ENCODE data around the gene ARPC5L. TPM values are rescaled to one million over a fixed set of nuclear protein-coding genes. Genes with fewer than 3 reads are reported as not detected.

The ARPC5L gene
- polyA plus RNA-seq, 1 donor: 44.4 TPM

GRCh38 chr9:124878518-124878917 is 16.6 kb downstream of the ARPC5L start:
- Histone ChIP-seq H3K4me3 (ENCODE audit: low read length) (no peak overlapping the region), H3K36me3 (ENCODE audit: control insufficient read depth, insufficient read depth, low read length) (peaks cover 85% of the 10 kb centered on the region), H3K27ac (ENCODE audit: low read length) (no peak overlapping the region), H3K4me1 (ENCODE audit: control insufficient read depth, insufficient read depth, low read length) (no peaks in the 10 kb centered on the region), H3K27me3 (ENCODE audit: control insufficient read depth, insufficient read depth, low read length) (no peaks in the 10 kb centered on the region), H3K9me3 (ENCODE audit: control insufficient read depth, low read depth, low read length) (no peaks in the 10 kb centered on the region)
- WGBS (ENCODE audit: insufficient coverage, low lambda C conversion rate): 80% methylated on average over 1 of the region's 6 CpGs
- DNase-seq: no peak

- H3K27me3 ChIP-seq (ENCODE audit: control insufficient read depth, insufficient read depth, low read length): no peaks in the 10 kb centered on the region
- H3K27ac ChIP-seq (ENCODE audit: low read length): no peak overlapping the region
- 100% methylated on average over 1 of the region's 10 CpGs for WGBS (ENCODE audit: insufficient coverage, low lambda C conversion rate)
- H3K9me3 ChIP-seq (ENCODE audit: control insufficient read depth, low read depth, low read length): no peaks in the 10 kb centered on the region
- H3K4me3 ChIP-seq (ENCODE audit: low read length): no peak overlapping the region
- H3K36me3 ChIP-seq (ENCODE audit: control insufficient read depth, insufficient read depth, low read length): peaks cover 80% of the 10 kb centered on the region
- no peaks in the 10 kb centered on the region for H3K4me1 ChIP-seq (ENCODE audit: control insufficient read depth, insufficient read depth, low read length)
- DNase-seq: no peak
Measured at GRCh38 chr9:124879226-124879625, 17.3 kb downstream of the ARPC5L start.

- WGBS (ENCODE audit: insufficient coverage, low lambda C conversion rate): no CpG with 5 or more reads among the region's 9 CpGs
- DNase-seq: no peak
- H3K9me3 ChIP-seq (ENCODE audit: control insufficient read depth, low read depth, low read length): no peaks in the 10 kb centered on the region
Measured at GRCh38 chr9:124880501-124880900, 18.6 kb downstream of the ARPC5L start.

GRCh38 chr9:124881138-124881743 is 19.3 kb downstream of the ARPC5L start:
- Histone ChIP-seq H3K4me3 (ENCODE audit: low read length) (no peak overlapping the region), H3K27me3 (ENCODE audit: control insufficient read depth, insufficient read depth, low read length) (no peaks in the 10 kb centered on the region), H3K36me3 (ENCODE audit: control insufficient read depth, insufficient read depth, low read length) (peaks cover 75% of the 10 kb centered on the region), H3K9me3 (ENCODE audit: control insufficient read depth, low read depth, low read length) (no peaks in the 10 kb centered on the region), H3K27ac (ENCODE audit: low read length) (no peak overlapping the region), H3K4me1 (ENCODE audit: control insufficient read depth, insufficient read depth, low read length) (no peaks in the 10 kb centered on the region)
- no CpG with 5 or more reads among the region's 16 CpGs for WGBS (ENCODE audit: insufficient coverage, low lambda C conversion rate)
- DNase-seq: no peak

More at GRCh38 chr9:124880501-124880900, 18.6 kb downstream of the ARPC5L start:
- Histone ChIP-seq H3K27ac (ENCODE audit: low read length) (no peak overlapping the region), H3K27me3 (ENCODE audit: control insufficient read depth, insufficient read depth, low read length) (no peaks in the 10 kb centered on the region), H3K36me3 (ENCODE audit: control insufficient read depth, insufficient read depth, low read length) (peaks cover 74% of the 10 kb centered on the region), H3K4me3 (ENCODE audit: low read length) (no peak overlapping the region), H3K4me1 (ENCODE audit: control insufficient read depth, insufficient read depth, low read length) (no peaks in the 10 kb centered on the region)

- no peaks in the 10 kb centered on the region for H3K4me1 ChIP-seq (ENCODE audit: control insufficient read depth, insufficient read depth, low read length)
Measured at GRCh38 chr9:124882231-124882630, 20.3 kb downstream of the ARPC5L start.

GRCh38 chr9:124884376-124884775 is 22.4 kb downstream of the ARPC5L start:
- 100% methylated on average over 1 of the region's 4 CpGs for WGBS (ENCODE audit: insufficient coverage, low lambda C conversion rate)
- Histone ChIP-seq H3K27me3 (ENCODE audit: control insufficient read depth, insufficient read depth, low read length) (no peaks in the 10 kb centered on the region), H3K9me3 (ENCODE audit: control insufficient read depth, low read depth, low read length) (no peaks in the 10 kb centered on the region), H3K27ac (ENCODE audit: low read length) (no peak overlapping the region), H3K4me1 (ENCODE audit: control insufficient read depth, insufficient read depth, low read length) (no peaks in the 10 kb centered on the region), H3K36me3 (ENCODE audit: control insufficient read depth, insufficient read depth, low read length) (peaks cover 78% of the 10 kb centered on the region), H3K4me3 (ENCODE audit: low read length) (no peak overlapping the region)
- DNase-seq: no peak

More at GRCh38 chr9:124882231-124882630, 20.3 kb downstream of the ARPC5L start:
- no peaks in the 10 kb centered on the region for H3K27me3 ChIP-seq (ENCODE audit: control insufficient read depth, insufficient read depth, low read length)
- H3K4me3 ChIP-seq (ENCODE audit: low read length): no peak overlapping the region
- DNase-seq: no peak
- no CpG with 5 or more reads among the region's 13 CpGs for WGBS (ENCODE audit: insufficient coverage, low lambda C conversion rate)
- H3K36me3 ChIP-seq (ENCODE audit: control insufficient read depth, insufficient read depth, low read length): peaks cover 76% of the 10 kb centered on the region
- no peaks in the 10 kb centered on the region for H3K9me3 ChIP-seq (ENCODE audit: control insufficient read depth, low read depth, low read length)
- no peak overlapping the region for H3K27ac ChIP-seq (ENCODE audit: low read length)

- no peak overlapping the region for H3K4me3 ChIP-seq (ENCODE audit: low read length)
- no peaks in the 10 kb centered on the region for H3K4me1 ChIP-seq (ENCODE audit: control insufficient read depth, insufficient read depth, low read length)
- whole genome bisulfite sequencing (ENCODE audit: insufficient coverage, low lambda C conversion rate): no CpG with 5 or more reads among the region's 4 CpGs
- no peaks in the 10 kb centered on the region for H3K27me3 ChIP-seq (ENCODE audit: control insufficient read depth, insufficient read depth, low read length)
- no peak overlapping the region for H3K27ac ChIP-seq (ENCODE audit: low read length)
- no peaks in the 10 kb centered on the region for H3K9me3 ChIP-seq (ENCODE audit: control insufficient read depth, low read depth, low read length)
- no peak for DNase-seq
- H3K36me3 ChIP-seq (ENCODE audit: control insufficient read depth, insufficient read depth, low read length): peaks cover 79% of the 10 kb centered on the region
Measured at GRCh38 chr9:124885551-124885950, 23.6 kb downstream of the ARPC5L start.

- H3K27me3 ChIP-seq (ENCODE audit: control insufficient read depth, insufficient read depth, low read length): no peaks in the 10 kb centered on the region
- no CpG with 5 or more reads among the region's 10 CpGs for WGBS (ENCODE audit: insufficient coverage, low lambda C conversion rate)
- H3K4me3 ChIP-seq (ENCODE audit: low read length): no peak overlapping the region
- no peaks in the 10 kb centered on the region for H3K9me3 ChIP-seq (ENCODE audit: control insufficient read depth, low read depth, low read length)
- no peak for DNase-seq
- peaks cover 79% of the 10 kb centered on the region for H3K36me3 ChIP-seq (ENCODE audit: control insufficient read depth, insufficient read depth, low read length)
- no peaks in the 10 kb centered on the region for H3K4me1 ChIP-seq (ENCODE audit: control insufficient read depth, insufficient read depth, low read length)
- no peak overlapping the region for H3K27ac ChIP-seq (ENCODE audit: low read length)
Measured at GRCh38 chr9:124886461-124886860, 24.5 kb downstream of the ARPC5L start.

GRCh38 chr9:124886866-124887492 is 25.0 kb downstream of the ARPC5L start:
- Histone ChIP-seq H3K9me3 (ENCODE audit: control insufficient read depth, low read depth, low read length) (no peaks in the 10 kb centered on the region), H3K4me3 (ENCODE audit: low read length) (no peak overlapping the region), H3K36me3 (ENCODE audit: control insufficient read depth, insufficient read depth, low read length) (peaks cover 76% of the 10 kb centered on the region), H3K4me1 (ENCODE audit: control insufficient read depth, insufficient read depth, low read length) (no peaks in the 10 kb centered on the region), H3K27me3 (ENCODE audit: control insufficient read depth, insufficient read depth, low read length) (no peaks in the 10 kb centered on the region), H3K27ac (ENCODE audit: low read length) (no peak overlapping the region)
- 83% methylated on average over 4 of the region's 17 CpGs for WGBS (ENCODE audit: insufficient coverage, low lambda C conversion rate)
- DNase-seq: no peak

GRCh38 chr9:124887832-124888231 is 25.9 kb downstream of the ARPC5L start:
- Histone ChIP-seq H3K9me3 (ENCODE audit: control insufficient read depth, low read depth, low read length) (no peaks in the 10 kb centered on the region), H3K27me3 (ENCODE audit: control insufficient read depth, insufficient read depth, low read length) (no peaks in the 10 kb centered on the region), H3K4me1 (ENCODE audit: control insufficient read depth, insufficient read depth, low read length) (no peaks in the 10 kb centered on the region), H3K4me3 (ENCODE audit: low read length) (no peak overlapping the region), H3K36me3 (ENCODE audit: control insufficient read depth, insufficient read depth, low read length) (peaks cover 72% of the 10 kb centered on the region), H3K27ac (ENCODE audit: low read length) (no peak overlapping the region)
- no peak for DNase-seq
- no CpG with 5 or more reads among the region's 5 CpGs for WGBS (ENCODE audit: insufficient coverage, low lambda C conversion rate)

- Histone ChIP-seq H3K36me3 (ENCODE audit: control insufficient read depth, insufficient read depth, low read length) (peaks cover 80% of the 10 kb centered on the region), H3K4me3 (ENCODE audit: low read length) (no peak overlapping the region), H3K9me3 (ENCODE audit: control insufficient read depth, low read depth, low read length) (no peaks in the 10 kb centered on the region), H3K27me3 (ENCODE audit: control insufficient read depth, insufficient read depth, low read length) (no peaks in the 10 kb centered on the region), H3K4me1 (ENCODE audit: control insufficient read depth, insufficient read depth, low read length) (no peaks in the 10 kb centered on the region), H3K27ac (ENCODE audit: low read length) (no peak overlapping the region)
- no peak for DNase-seq
- no CpG with 5 or more reads among the region's 13 CpGs for WGBS (ENCODE audit: insufficient coverage, low lambda C conversion rate)
Measured at GRCh38 chr9:124889006-124889405, 27.1 kb downstream of the ARPC5L start.

Measured in large intestine (tissue), 3 donors.